T-cell (primary cell): ENCODE results near the gene SGMS2. TPM values are rescaled to one million over a fixed set of nuclear protein-coding genes. Genes with fewer than 3 reads are reported as not detected.
"Not testable (repeated sequence)": the region's sequence is repeated elsewhere in the genome, so short reads cannot be mapped to it uniquely, and the experiment has no call there.

Experiments
- ATAC-seq, 4 experiments: fragments of 200-7000 bp in 3 of 4; fragments of 150-1000 bp in 1 of 4; cut with Tn5 transposase; replicated peaks in 1 of 4; 1 replicate in 3 of 4; 2 replicates in 1 of 4; pipeline ENCODE4 v1.10.0; 2021; ENCODE audit warnings: moderate library complexity in 3 of 4, mild to moderate bottlenecking in 2 of 4, moderate number of reproducible peaks in 1 of 4
- CTCF ChIA-PET, 2 donors: fragments of 300-600 bp; sonication (Branson Sonifier 250); formaldehyde crosslinking; loops; one replicate each; lab custom pipeline; 2022; ENCODE audit warnings: antibody characterized with exemption in 2 of 2; lab: Charles Lee
- POLR2A ChIA-PET, 2 donors: fragments of 300-600 bp; sonication (Branson Sonifier 250); formaldehyde crosslinking; loops; one replicate each; lab custom pipeline; 2022; ENCODE audit warnings: antibody characterized with exemption in 2 of 2; lab: Charles Lee
- DNase-seq, 35 experiments: peaks; one replicate each; pipeline versions ENCODE4 v3.0.0 to v3.0.0-alpha.2; 2013 to 2023
- H3K27ac ChIP-seq: one replicate; pipeline ENCODE4 v1.5.1; 2013; ENCODE audit warnings: low read length
- H3K27me3 ChIP-seq, 2 experiments: replicated peaks in 1 of 2; 1 replicate in 1 of 2; 2 replicates in 1 of 2; pipeline versions ENCODE4 v1.6.1 to v1.7.0; 2013; ENCODE audit warnings: low read length in 1 of 2, mixed read lengths in 1 of 2; ENCODE audit not compliant: control insufficient read depth in 2 of 2, insufficient read depth in 2 of 2; ENCODE audit errors: extremely low read depth in 1 of 2
- H3K36me3 ChIP-seq, 2 donors: 1 replicate in 1 of 2; 2 replicates in 1 of 2; pipeline versions ENCODE4 v1.6.1 to v1.7.0; 2013; ENCODE audit warnings: low read length in 1 of 2; ENCODE audit not compliant: control insufficient read depth in 2 of 2, insufficient read depth in 1 of 2; ENCODE audit errors: extremely low read depth in 1 of 2
- H3K4me1 ChIP-seq, 2 experiments: 1 replicate in 1 of 2; 2 replicates in 1 of 2; pipeline versions ENCODE4 v1.6.1 to v1.7.0; 2013; ENCODE audit warnings: low read length in 2 of 2, mixed read lengths in 1 of 2; ENCODE audit not compliant: insufficient read depth in 2 of 2, control insufficient read depth in 1 of 2; ENCODE audit errors: extremely low read depth in 1 of 2
- H3K4me3 ChIP-seq, 2 donors: 1 replicate in 1 of 2; 2 replicates in 1 of 2; pipeline versions ENCODE4 v1.5.1 to v1.7.0; 2013; ENCODE audit warnings: mild to moderate bottlenecking in 2 of 2, low read length in 1 of 2, moderate library complexity in 1 of 2; ENCODE audit not compliant: control insufficient read depth in 1 of 2; ENCODE audit errors: extremely low read depth in 1 of 2
- H3K9me3 ChIP-seq: 2 replicates; pipeline ENCODE4 v1.7.0; 2013
- H3K27ac Mint-ChIP-seq, 2 donors: one replicate each; pipeline ENCODE4 v1.8.0; 2020 to 2021; ENCODE audit warnings: mild to moderate bottlenecking in 2 of 2, mixed read lengths in 2 of 2
- H3K27me3 Mint-ChIP-seq, 2 donors: one replicate each; pipeline ENCODE4 v1.8.0; 2021 to 2022; ENCODE audit warnings: mixed read lengths in 2 of 2
- H3K36me3 Mint-ChIP-seq: one replicate; pipeline ENCODE4 v1.8.0; 2021; ENCODE audit warnings: mixed read lengths
- H3K4me1 Mint-ChIP-seq, 3 donors: one replicate each; pipeline ENCODE4 v1.8.0; 2020 to 2022; ENCODE audit warnings: mixed read lengths in 3 of 3, mild to moderate bottlenecking in 1 of 3
- H3K4me3 Mint-ChIP-seq, 3 donors: one replicate each; pipeline ENCODE4 v1.8.0; 2020 to 2022; ENCODE audit warnings: mild to moderate bottlenecking in 3 of 3, mixed read lengths in 3 of 3, moderate library complexity in 3 of 3
- H3K9me3 Mint-ChIP-seq, 3 donors: one replicate each; pipeline ENCODE4 v1.8.0; 2020 to 2022; ENCODE audit warnings: mixed read lengths in 3 of 3
- WGBS: methylation state at CpG from one replicate; pipeline ENCODE4 v1.1.5; 2013; ENCODE audit warnings: missing lambda C conversion rate; ENCODE audit not compliant: insufficient coverage; 5-methylcytosine and 5-hydroxymethylcytosine counted together
- total RNA-seq, 35 experiments: library from RNA in 6 of 35; stranded (reverse) in 6 of 35; fragments of 120-200 nt in 1 of 35; gene quantifications; one replicate each; pipeline versions ENCODE4 v1.2.1 to v1.2.4 and lab custom pipeline; 2013 to 2026

The SGMS2 gene
- total RNA-seq, 5 donors from 2014 or later (not counting 1 experiment from before 2014, with no cell fraction given): 0.25 to 0.82 TPM; not detected in 3

GRCh38 chr4:107897823-107898222 lies 73.1 kb downstream of the SGMS2 start:
- no peaks in the 10 kb centered on the region for H3K9me3 Mint-ChIP-seq
- H3K36me3 Mint-ChIP-seq: no peaks in the 10 kb centered on the region
- POLR2A ChIA-PET: no interaction called here
- no peaks in the 10 kb centered on the region for H3K9me3 ChIP-seq
- CTCF ChIA-PET: no interaction called here
- no peak overlapping the region for H3K27ac Mint-ChIP-seq
- DNase-seq: no peak
- H3K27ac ChIP-seq: no peak overlapping the region
- H3K4me1 ChIP-seq: no peaks in the 10 kb centered on the region
- H3K27me3 ChIP-seq: peaks cover 0 to 2% of the 10 kb centered on the region in 2 experiments
- ATAC-seq: no peak
- H3K36me3 ChIP-seq: no peaks in the 10 kb centered on the region
- peaks cover 20 to 25% of the 10 kb centered on the region in 2 donors for H3K27me3 Mint-ChIP-seq
- H3K4me3 Mint-ChIP-seq: no peak overlapping the region
- no peak overlapping the region for H3K4me3 ChIP-seq
- H3K4me1 Mint-ChIP-seq: no peaks in the 10 kb centered on the region

- Histone ChIP-seq H3K9me3 (no peaks in the 10 kb centered on the region), H3K27me3 (no peaks in the 10 kb centered on the region), H3K4me1 (no peaks in the 10 kb centered on the region), H3K4me3 (no peak overlapping the region), H3K36me3 (no peaks in the 10 kb centered on the region), H3K27ac (no peak overlapping the region)
- Mint-ChIP-seq H3K27me3 (peaks cover 33 to 35% of the 10 kb centered on the region in 2 donors), H3K36me3 (no peaks in the 10 kb centered on the region), H3K4me3 (no peak overlapping the region), H3K27ac (no peak overlapping the region), H3K4me1 (no peaks in the 10 kb centered on the region), H3K9me3 (peaks cover 0 to 5% (median 4%) of the 10 kb centered on the region in 3 donors)
- DNase-seq: no peak
- ChIA-PET CTCF (interaction anchor here in 1 of 2 donors (0.6 kb wide), 1 partner anchor 1486 kb away, joined by 4 read pairs; no protein-coding TSS in a partner anchor), POLR2A (no interaction called here)
- ATAC-seq: no peak
- WGBS: 95% methylated on average over 4 of the region's 4 CpGs
Measured at GRCh38 chr4:107900067-107900466, 75.3 kb downstream of the SGMS2 start.

- H3K27ac Mint-ChIP-seq: no peak overlapping the region
- CTCF ChIA-PET: interaction anchor here in 1 of 2 donors (0.6 kb wide), 1 partner anchor 1486 kb away, joined by 4 read pairs; no protein-coding TSS in a partner anchor
- ATAC-seq (no peak), DNase-seq (no peak)
- H3K36me3 ChIP-seq: no peaks in the 10 kb centered on the region
- H3K27me3 Mint-ChIP-seq: peaks cover 33 to 34% of the 10 kb centered on the region in 2 donors
- H3K4me1 Mint-ChIP-seq: no peaks in the 10 kb centered on the region
- H3K9me3 Mint-ChIP-seq: peaks cover 0 to 5% (median 4%) of the 10 kb centered on the region in 3 donors
- H3K27ac ChIP-seq: no peak overlapping the region
- H3K36me3 Mint-ChIP-seq: no peaks in the 10 kb centered on the region
- H3K27me3 ChIP-seq: no peaks in the 10 kb centered on the region
- H3K4me3 ChIP-seq: no peak overlapping the region
- POLR2A ChIA-PET: no interaction called here
- H3K4me1 ChIP-seq: no peaks in the 10 kb centered on the region
- no CpG with 5 or more reads among the region's 3 CpGs for whole genome bisulfite sequencing
- H3K9me3 ChIP-seq: no peaks in the 10 kb centered on the region
- H3K4me3 Mint-ChIP-seq: no peak overlapping the region
Measured at GRCh38 chr4:107900508-107900907, 75.8 kb downstream of the SGMS2 start.

GRCh38 chr4:107901213-107901934 lies 76.6 kb downstream of the SGMS2 start:
- Mint-ChIP-seq H3K4me1 (no peaks in the 10 kb centered on the region), H3K27ac (no peak overlapping the region), H3K27me3 (peaks cover 33 to 34% of the 10 kb centered on the region in 2 donors), H3K36me3 (no peaks in the 10 kb centered on the region), H3K9me3 (peaks cover 0 to 5% (median 4%) of the 10 kb centered on the region in 3 donors), H3K4me3 (no peak overlapping the region)
- Histone ChIP-seq H3K36me3 (no peaks in the 10 kb centered on the region), H3K4me3 (no peak overlapping the region), H3K27ac (no peak overlapping the region), H3K4me1 (no peaks in the 10 kb centered on the region), H3K27me3 (no peaks in the 10 kb centered on the region), H3K9me3 (no peaks in the 10 kb centered on the region)
- no peak for ATAC-seq
- ChIA-PET POLR2A (interaction anchor here in 1 of 2 donors (0.5 to 0.7 kb wide), 2 partner anchors 10 to 694 kb away, joined by 3 to 4 read pairs; no protein-coding TSS in a partner anchor), CTCF (no interaction called here)
- DNase-seq: no peak
- WGBS: no CpG with 5 or more reads among the region's 2 CpGs

- no peaks in the 10 kb centered on the region for H3K9me3 ChIP-seq
- no peaks in the 10 kb centered on the region for H3K4me1 ChIP-seq
- H3K36me3 ChIP-seq: no peaks in the 10 kb centered on the region
- Mint-ChIP-seq H3K27me3 (peaks cover 28 to 30% of the 10 kb centered on the region in 2 donors), H3K4me1 (no peaks in the 10 kb centered on the region), H3K4me3 (no peak overlapping the region), H3K36me3 (no peaks in the 10 kb centered on the region), H3K27ac (no peak overlapping the region), H3K9me3 (peaks cover 0 to 5% (median 4%) of the 10 kb centered on the region in 3 donors)
- WGBS: no CpG with 5 or more reads among the region's 2 CpGs
- ChIA-PET CTCF (no interaction called here), POLR2A (no interaction called here)
- no peak overlapping the region for H3K27ac ChIP-seq
- no peaks in the 10 kb centered on the region for H3K27me3 ChIP-seq
- no peak overlapping the region for H3K4me3 ChIP-seq
- ATAC-seq (no peak), DNase-seq (no peak)
Measured at GRCh38 chr4:107902715-107903114, 78.0 kb downstream of the SGMS2 start.

- CTCF ChIA-PET, H3K36me3 ChIP-seq, H3K36me3 Mint-ChIP-seq, H3K9me3 Mint-ChIP-seq, H3K4me3 Mint-ChIP-seq, ATAC-seq, H3K4me1 ChIP-seq, H3K27me3 ChIP-seq, H3K27ac Mint-ChIP-seq, H3K9me3 ChIP-seq, H3K4me3 ChIP-seq, H3K27ac ChIP-seq, POLR2A ChIA-PET, H3K4me1 Mint-ChIP-seq, DNase-seq: not testable (repeated sequence)
- no CpG with 5 or more reads among the region's 3 CpGs for WGBS
- H3K27me3 Mint-ChIP-seq: peaks cover 22 to 28% of the 10 kb centered on the region in 2 donors
Measured at GRCh38 chr4:107905082-107905481, 80.3 kb downstream of the SGMS2 start.
